GM12872 (cell line): Measurements from ENCODE around the gene DGKA.

ENCODE experiments used
- TF ChIP-seq, protein P1 (sequence below): IDR thresholded peaks from 3 replicates; pipeline ENCODE4 v1.5.1; 2011; ENCODE audit warnings: low read depth, mild to moderate bottlenecking, low read length, moderate library complexity; ENCODE audit not compliant: insufficient read depth

Gene DGKA

DNA sequence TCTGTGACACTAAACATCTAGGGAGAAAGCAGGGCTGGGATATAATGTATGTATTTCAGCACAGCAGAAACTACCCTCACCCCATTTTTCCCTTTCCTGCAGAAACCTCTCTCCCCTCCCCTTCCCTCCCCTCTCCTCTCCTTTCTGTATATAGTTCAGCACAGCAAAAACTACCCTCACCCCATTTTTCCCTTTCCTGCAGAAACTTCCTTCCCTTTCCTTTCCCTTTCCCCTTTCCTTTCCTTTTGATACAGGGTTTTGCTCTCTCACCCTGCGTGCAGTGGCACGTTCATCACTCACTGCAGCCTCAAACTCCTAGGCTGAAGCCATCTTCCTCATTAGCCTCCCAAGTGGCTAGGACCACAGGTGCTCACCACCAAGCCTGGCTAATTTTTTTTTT lies 32.8 kb downstream of the DGKA start:
- TF ChIP-seq, protein P1, sequence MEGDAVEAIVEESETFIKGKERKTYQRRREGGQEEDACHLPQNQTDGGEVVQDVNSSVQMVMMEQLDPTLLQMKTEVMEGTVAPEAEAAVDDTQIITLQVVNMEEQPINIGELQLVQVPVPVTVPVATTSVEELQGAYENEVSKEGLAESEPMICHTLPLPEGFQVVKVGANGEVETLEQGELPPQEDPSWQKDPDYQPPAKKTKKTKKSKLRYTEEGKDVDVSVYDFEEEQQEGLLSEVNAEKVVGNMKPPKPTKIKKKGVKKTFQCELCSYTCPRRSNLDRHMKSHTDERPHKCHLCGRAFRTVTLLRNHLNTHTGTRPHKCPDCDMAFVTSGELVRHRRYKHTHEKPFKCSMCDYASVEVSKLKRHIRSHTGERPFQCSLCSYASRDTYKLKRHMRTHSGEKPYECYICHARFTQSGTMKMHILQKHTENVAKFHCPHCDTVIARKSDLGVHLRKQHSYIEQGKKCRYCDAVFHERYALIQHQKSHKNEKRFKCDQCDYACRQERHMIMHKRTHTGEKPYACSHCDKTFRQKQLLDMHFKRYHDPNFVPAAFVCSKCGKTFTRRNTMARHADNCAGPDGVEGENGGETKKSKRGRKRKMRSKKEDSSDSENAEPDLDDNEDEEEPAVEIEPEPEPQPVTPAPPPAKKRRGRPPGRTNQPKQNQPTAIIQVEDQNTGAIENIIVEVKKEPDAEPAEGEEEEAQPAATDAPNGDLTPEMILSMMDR = no peak

DNA sequence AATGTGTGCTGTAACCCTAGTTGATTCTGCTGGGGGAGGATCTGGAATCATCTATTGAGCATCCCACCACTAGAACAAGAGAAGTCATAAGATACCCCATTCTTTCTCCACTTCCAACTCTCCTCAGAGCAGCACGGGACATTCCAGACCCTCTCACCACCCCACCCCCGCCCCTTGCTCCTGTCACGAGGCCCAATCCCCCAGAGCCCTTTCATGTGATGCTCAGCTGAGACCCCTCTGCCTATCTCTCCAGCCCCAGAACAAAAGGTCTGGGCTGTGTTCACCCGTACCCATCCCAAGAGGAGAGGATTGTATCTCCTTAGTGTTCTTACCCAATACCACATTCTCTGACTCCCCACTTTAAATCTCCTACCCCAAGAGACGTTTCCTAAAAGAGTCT lies 34.3 kb downstream of the DGKA start:
- TF ChIP-seq, protein P1 = no peak

DNA sequence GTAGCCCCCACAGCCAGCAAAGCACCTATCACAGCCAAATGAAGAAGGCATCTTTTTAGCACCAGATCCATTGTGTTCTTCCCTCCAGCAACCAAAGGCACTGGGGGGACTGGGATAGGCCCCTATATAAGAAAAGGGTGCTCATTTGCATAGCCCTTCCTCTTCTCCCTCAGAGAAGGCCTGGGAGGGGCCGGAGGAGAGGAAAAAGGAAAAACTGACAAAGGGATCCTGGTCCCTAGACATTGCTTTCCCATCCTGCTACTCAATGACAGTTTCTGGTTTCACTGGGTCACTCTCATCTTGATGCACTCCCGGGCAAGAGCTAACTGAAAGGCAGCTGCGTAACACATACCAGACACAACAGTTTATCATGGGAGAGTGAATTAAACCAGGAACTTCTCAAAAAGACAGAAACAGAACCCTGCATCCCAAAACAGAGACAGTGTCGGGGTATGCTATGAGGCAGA lies 35.0 kb downstream of the DGKA start, which contains the start of gene PMEL:
PMEL (minus strand) TSS at position 102 of the 467 bp plus-strand sequence; CDS start at position 71, 31 bp downstream.
- TF ChIP-seq, protein P1 = no peak

DNA sequence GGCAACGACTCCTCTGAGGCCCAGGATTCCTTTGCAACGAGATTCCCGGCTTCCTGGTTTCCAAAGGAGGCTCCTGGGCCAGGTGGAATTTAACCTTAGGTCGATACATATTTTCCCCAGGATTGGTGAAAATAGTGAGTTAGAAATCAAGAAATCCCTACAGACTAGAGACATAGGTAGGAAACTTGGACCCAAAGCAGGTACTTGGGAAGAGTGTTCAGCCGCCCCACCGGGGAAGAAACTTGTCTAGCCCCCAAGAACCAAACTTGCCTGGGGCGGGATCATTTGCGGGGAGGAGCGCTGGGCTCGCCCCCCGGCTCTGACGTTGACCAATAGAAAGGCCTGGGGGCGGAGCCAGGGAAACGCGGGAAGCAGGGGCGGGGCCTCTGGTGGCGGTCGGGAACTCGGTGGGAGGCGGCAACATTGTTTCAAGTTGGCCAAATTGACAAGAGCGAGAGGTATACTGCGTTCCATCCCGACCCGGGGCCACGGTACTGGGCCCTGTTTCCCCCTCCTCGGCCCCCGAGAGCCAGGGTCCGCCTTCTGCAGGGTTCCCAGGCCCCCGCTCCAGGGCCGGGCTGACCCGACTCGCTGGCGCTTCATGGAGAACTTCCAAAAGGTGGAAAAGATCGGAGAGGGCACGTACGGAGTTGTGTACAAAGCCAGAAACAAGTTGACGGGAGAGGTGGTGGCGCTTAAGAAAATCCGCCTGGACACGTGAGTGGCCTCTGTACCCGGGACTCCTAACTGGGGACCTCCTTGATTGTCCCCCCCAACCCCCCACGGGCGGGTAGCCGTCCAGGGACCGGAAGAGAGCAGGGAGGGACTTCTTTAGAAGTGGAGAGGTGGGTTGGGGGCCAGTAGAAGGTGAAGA lies 35.7 kb downstream of the DGKA start, which contains the start of gene CDK2:
CDK2 (plus strand) TSS at position 423 of the 874 bp plus-strand sequence; CDS start at position 602, 179 bp downstream.
- TF ChIP-seq, protein P1 = no peak

DNA sequence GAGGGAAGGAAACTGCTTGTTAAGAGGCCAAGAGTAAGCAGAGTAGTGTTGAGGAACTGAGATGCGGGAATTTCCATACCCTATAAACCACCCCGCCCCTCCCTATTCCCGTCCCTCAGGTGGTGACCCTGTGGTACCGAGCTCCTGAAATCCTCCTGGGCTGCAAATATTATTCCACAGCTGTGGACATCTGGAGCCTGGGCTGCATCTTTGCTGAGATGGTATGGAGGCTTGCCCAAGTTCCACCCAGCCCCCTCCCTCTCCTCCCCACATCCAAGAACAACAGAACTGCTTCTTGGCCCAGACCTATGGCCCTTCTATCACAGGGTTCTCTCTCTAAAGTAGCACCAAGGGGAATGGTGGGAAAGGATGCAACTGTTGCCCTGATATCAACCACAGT lies 38.4 kb downstream of the DGKA start:
- TF ChIP-seq, protein P1 = no peak

DNA sequence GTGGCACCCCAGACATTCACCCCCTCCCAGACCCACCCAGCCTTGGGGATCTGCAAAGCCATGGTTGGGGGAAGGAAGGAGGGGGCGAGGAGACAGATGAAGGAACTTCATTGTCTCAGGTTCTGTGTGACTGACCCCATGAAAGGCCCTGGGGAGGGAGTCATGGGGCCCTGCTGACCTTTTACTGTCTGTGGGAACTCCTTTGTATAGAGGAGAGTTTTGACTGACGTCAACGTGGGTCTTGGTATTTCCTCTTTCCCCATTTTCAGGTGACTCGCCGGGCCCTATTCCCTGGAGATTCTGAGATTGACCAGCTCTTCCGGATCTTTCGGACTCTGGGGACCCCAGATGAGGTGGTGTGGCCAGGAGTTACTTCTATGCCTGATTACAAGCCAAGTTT lies 39.8 kb downstream of the DGKA start:
- TF ChIP-seq, protein P1 = no peak

DNA sequence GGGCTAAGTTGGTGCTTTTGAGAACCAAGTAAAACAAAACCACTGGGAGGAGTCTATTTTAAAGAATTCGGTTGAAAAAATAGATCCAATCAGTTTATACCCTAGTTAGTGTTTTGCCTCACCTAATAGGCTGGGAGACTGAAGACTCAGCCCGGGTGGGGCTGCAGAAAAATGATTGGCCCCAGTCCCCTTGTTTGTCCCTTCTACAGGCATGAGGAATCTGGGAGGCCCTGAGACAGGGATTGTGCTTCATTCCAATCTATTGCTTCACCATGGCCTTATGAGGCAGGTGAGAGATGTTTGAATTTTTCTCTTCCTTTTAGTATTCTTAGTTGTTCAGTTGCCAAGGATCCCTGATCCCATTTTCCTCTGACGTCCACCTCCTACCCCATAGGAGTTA lies 41.1 kb downstream of the DGKA start:
- TF ChIP-seq, protein P1 = no peak
